K562 (cell line): ENCODE measurements around the gene SLC38A10. TPM values are rescaled to one million over a fixed set of nuclear protein-coding genes. Genes with fewer than 3 reads are reported as not detected.

Experiments
- ARID2 ChIP-seq: fragments of 450-650 bp; IDR thresholded peaks from 2 replicates; pipeline ENCODE4 v1.6.1; 2017; ENCODE audit warnings: antibody characterized with exemption, mild to moderate bottlenecking
- BCL6 ChIP-seq: fragments of 250-450 bp; sonication (Bioruptor Pico); IDR thresholded peaks from 2 replicates; pipeline ENCODE4 v1.4.0; 2020
- BDP1 ChIP-seq: IDR thresholded peaks from 3 replicates; pipeline ENCODE4 v1.6.1; 2011; ENCODE audit not compliant: insufficient read length, insufficient read depth
- CCNT2 ChIP-seq: IDR thresholded peaks from 2 replicates; pipeline ENCODE4 v1.6.1; 2011; ENCODE audit warnings: borderline replicate concordance, low read depth, mild to moderate bottlenecking, moderate library complexity, mixed read lengths, low read length; ENCODE audit not compliant: insufficient read length; ENCODE audit errors: extremely low read depth
- CSDE1 ChIP-seq, 2 experiments: fragments of 450-650 bp; IDR thresholded peaks; 2 replicates each; pipeline ENCODE4 v1.6.1; 2016; ENCODE audit warnings: mild to moderate bottlenecking in 1 of 2
- DMBX1 ChIP-seq: fragments of 250-450 bp; sonication (Bioruptor Pico); IDR thresholded peaks from 2 replicates; pipeline ENCODE4 v1.8.0; 2022; ENCODE audit warnings: inconsistent platforms, mild to moderate bottlenecking, moderate library complexity, borderline replicate concordance
- IRF9 ChIP-seq: fragments of 450-650 bp; IDR thresholded peaks from 2 replicates; pipeline ENCODE4 v1.6.1; 2016; ENCODE audit warnings: missing biosample characterization, missing genetic modification characterization
- KLF1 ChIP-seq: fragments of 450-650 bp; IDR thresholded peaks from 2 replicates; pipeline ENCODE4 v1.6.1; 2016; ENCODE audit warnings: missing genetic modification characterization, missing compliant biosample characterization
- MLLT1 ChIP-seq, 2 experiments: fragments of 450-650 bp; IDR thresholded peaks; 2 replicates each; pipeline ENCODE4 v1.6.1; 2016
- SIN3A ChIP-seq, 2 experiments: fragments of 150-350 bp in 1 of 2; IDR thresholded peaks; 2 replicates each; pipeline ENCODE4 v1.6.1; 2011 to 2016; ENCODE audit warnings: borderline replicate concordance in 2 of 2, low read depth in 2 of 2, low read length in 2 of 2, mild to moderate bottlenecking in 2 of 2, moderate library complexity in 2 of 2; ENCODE audit not compliant: control insufficient read depth in 1 of 2
- STAT5B ChIP-seq: fragments of 250-450 bp; sonication (Bioruptor Pico); IDR thresholded peaks from 2 replicates; pipeline ENCODE4 v1.8.0; 2021; ENCODE audit warnings: mild to moderate bottlenecking, inconsistent platforms
- U2AF2 ChIP-seq: fragments of 200-400 bp; formaldehyde crosslinking; optimal IDR thresholded peaks from 2 replicates; pipeline ENCODE3; 2017; ENCODE audit warnings: low read depth, mild to moderate bottlenecking, low read length
- ZNF124 ChIP-seq: sonication (generic); formaldehyde crosslinking; IDR thresholded peaks from 2 replicates; pipeline ENCODE4 v1.8.1; 2022; ENCODE audit warnings: missing genetic modification reagents
- ZNF217 ChIP-seq: sonication (generic); formaldehyde crosslinking; IDR thresholded peaks from 2 replicates; pipeline ENCODE4 v1.8.0; 2022; ENCODE audit warnings: mild to moderate bottlenecking, missing genetic modification reagents
- ZNF3 ChIP-seq: fragments of 250-450 bp; sonication (Bioruptor Pico); IDR thresholded peaks from 2 replicates; pipeline ENCODE4 v1.5.0; 2021; ENCODE audit warnings: mild to moderate bottlenecking, moderate library complexity
- ZNF354B ChIP-seq: fragments of 250-450 bp; sonication (Bioruptor Pico); IDR thresholded peaks from 2 replicates; pipeline ENCODE4 v1.4.0; 2020
- ZNF512 ChIP-seq: IDR thresholded peaks from 2 replicates; pipeline ENCODE4 v1.6.1; 2016; ENCODE audit warnings: missing genetic modification characterization, missing compliant biosample characterization
- ZSCAN32 ChIP-seq: fragments of 450-650 bp; formaldehyde crosslinking; IDR thresholded peaks from 2 replicates; pipeline ENCODE4 v1.4.0; 2020; ENCODE audit warnings: mild to moderate bottlenecking, moderate library complexity
- polyA plus RNA-seq, 8 experiments: library from polyadenylated mRNA; depleted of rRNA in 4 of 8; stranded (reverse) in 5 of 8; unstranded in 3 of 8; fragments of >200 nt; fragmentation: Nextera tagmentation in 2 of 8; fragmentation: Illumina TruSeq in 1 of 8; extraction: Ambion mirVana in 2 of 8; extraction: Trizol in 1 of 8; gene quantifications; 2 replicates each; pipeline versions ENCODE4 v1.2.1 to v1.2.3, GENCODE V29; 2011 to 2014; ENCODE audit warnings: inconsistent platforms in 1 of 8, missing spikeins in 1 of 8
- total RNA-seq, 7 experiments: library from RNA; depleted of rRNA in 6 of 7; stranded (reverse); fragments of >200 nt in 6 of 7; fragmentation: Illumina TruSeq in 2 of 7; extraction: Trizol in 2 of 7; gene quantifications; 2 replicates each; pipeline versions ENCODE4 v1.2.1 to v1.2.3, GENCODE V29; 2011 to 2021; ENCODE audit warnings: low replicate concordance in 1 of 7

Gene SLC38A10
- total and polyA plus RNA-seq, 9 of the 15 experiments (the other 6 are each of a cell fraction or from before 2014, with no cell fraction given) = 0.45 to 54.2 (median 13.8) TPM

GRCh38 chr17:81309140-81309858 is 14.2 kb upstream of the SLC38A10 start (continued):
- TF ChIP-seq ZNF354B (CRISPR knock-in tag) (no peak), ARID2 (no peak), ZNF124 (CRISPR knock-in tag) (no peak), SIN3A (IDR thresholded peaks at IDR 0.05; ENCODE audit: borderline replicate concordance in 2 of 2, control insufficient read depth in 1 of 2, low read depth in 2 of 2, low read length in 2 of 2) (0 out of 4 replicates have a peak, but pooled peaks of 1 of the 2 experiments have one; percentile 21), STAT5B (CRISPR knock-in tag) (no peak), KLF1 (tag) (0 out of 2 replicates have a peak, but pooled peaks have one; percentile 47), BCL6 (CRISPR knock-in tag) (no peak), MLLT1 (IDR thresholded peaks at IDR 0.05) (0 out of 4 replicates have a peak, but pooled peaks of 1 of the 2 experiments have one; percentile 32), CSDE1 (IDR thresholded peaks at IDR 0.05) (no peak), U2AF2 (no peak), ZNF512 (tag) (no peak), ZNF3 (CRISPR knock-in tag) (no peak), DMBX1 (no peak), IRF9 (no peak), CCNT2 (peak; percentile 31), BDP1 (no peak), ZSCAN32 (CRISPR knock-in tag) (no peak), ZNF217 (CRISPR knock-in tag) (no peak)
